HFF-Myc (cell line): ENCODE results near the gene RAB38.
A peak's percentile ranks its signal among the peaks of the same experiment; 100 is the strongest.

ENCODE experiments used
- DNase-seq: peaks from one replicate; pipeline ENCODE4 v3.0.0-alpha.2; 2011; ENCODE audit warnings: low read depth; ENCODE audit errors: extremely low read depth
- H3K4me3 ChIP-seq: replicated peaks from 2 replicates; pipeline ENCODE4 v1.5.1; 2011; ENCODE audit warnings: low read depth, mild to moderate bottlenecking, control low read depth, low read length
- CTCF ChIP-seq: IDR thresholded peaks from 2 replicates; pipeline ENCODE4 v1.5.1; 2012; ENCODE audit warnings: mild to moderate bottlenecking, low read depth, low read length, control low read depth; ENCODE audit errors: missing control alignments

RAB38 gene

GRCh38 chr11:88174709-88175568, at the start of gene RAB38:
Gene RAB38, minus strand, starts transcription at chr11:88175443. Its CDS starts 59 bp downstream, at chr11:88175384.
- peak; percentile 29 for DNase-seq

GRCh38 chr11:88213406-88213805, 38.2 kb upstream of the RAB38 start:
- no peak for TF ChIP-seq CTCF
- no peak overlapping the region for H3K4me3 ChIP-seq
- DNase-seq, result no peak

More at GRCh38 chr11:88174709-88175568, at the start of gene RAB38:
- TF ChIP-seq CTCF, result no peak
- peak within 1 kb of the TSS; percentile 61 for H3K4me3 ChIP-seq

DNA sequence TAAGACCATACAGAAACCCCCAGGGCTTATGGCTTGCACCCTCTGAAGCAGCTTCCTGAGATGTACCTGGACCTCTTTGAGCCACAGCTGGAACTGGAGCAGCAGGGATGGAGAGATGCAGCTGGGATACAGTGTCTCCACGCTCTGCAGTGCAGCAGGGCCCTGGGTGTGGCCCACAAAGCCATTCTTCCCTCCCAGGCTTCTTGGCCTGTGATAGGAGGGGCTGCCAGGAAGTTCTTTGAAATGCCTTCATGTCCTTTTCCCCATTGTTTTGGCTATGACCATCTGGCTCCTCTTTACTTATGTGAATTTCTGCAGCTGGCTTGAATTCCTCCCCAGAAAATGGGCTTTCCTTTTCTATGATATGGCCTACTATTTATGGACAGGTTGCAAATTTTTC, 37.1 kb upstream of the RAB38 start:
- no peak for TF ChIP-seq CTCF
- no peak overlapping the region for H3K4me3 ChIP-seq
- DNase-seq, result no peak

GRCh38 chr11:88208745-88209144, 33.5 kb upstream of the RAB38 start:
- no peak for DNase-seq

DNA sequence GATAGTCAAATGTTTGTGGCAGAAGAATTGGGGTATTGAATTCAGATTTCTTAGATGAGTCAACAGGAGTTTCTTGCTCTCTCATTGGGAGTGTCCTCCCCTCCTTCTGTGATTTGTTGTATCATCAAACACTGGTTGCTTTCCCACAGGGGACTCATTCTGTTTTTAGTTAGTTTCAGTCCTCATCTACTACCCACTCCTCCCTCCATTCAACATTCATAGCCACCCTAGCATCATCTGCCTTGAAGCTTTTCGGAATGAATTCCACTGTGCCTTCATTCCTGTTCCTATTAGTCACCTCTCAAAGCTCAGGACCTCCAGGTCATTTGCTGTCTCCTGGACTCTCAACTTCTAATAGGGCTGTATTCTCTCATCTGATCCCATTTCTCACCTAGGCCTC, 31.5 kb upstream of the RAB38 start:
- H3K4me3 ChIP-seq, result no peak overlapping the region
- no peak for DNase-seq
- TF ChIP-seq CTCF, result no peak

More at GRCh38 chr11:88208745-88209144, 33.5 kb upstream of the RAB38 start:
- no peak overlapping the region for H3K4me3 ChIP-seq
- TF ChIP-seq CTCF, result no peak

GRCh38 chr11:88204353-88204752, 29.1 kb upstream of the RAB38 start:
- no peak overlapping the region for H3K4me3 ChIP-seq
- TF ChIP-seq CTCF, result no peak
- no peak for DNase-seq
